ENCODE results near the gene ZMIZ1. TPM values are rescaled to one million over a fixed set of nuclear protein-coding genes. Genes with fewer than 3 reads are reported as not detected.

Gene ZMIZ1
- total and polyA plus RNA-seq, 2 experiments from 2014 or later, result 48.2 to 78.8 TPM

GRCh38 chr10:79125092-79125491 is 56.3 kb downstream of the ZMIZ1 start:
- Histone ChIP-seq H3K36me3 (peaks cover 22% of the 10 kb centered on the region), H3K4me3 (no peak overlapping the region), H3K4me1 (ENCODE audit: low read depth) (peaks cover 36% of the 10 kb centered on the region), H3K27me3 (no peaks in the 10 kb centered on the region), H3K9me3 (ENCODE audit: low read depth) (no peaks in the 10 kb centered on the region), H3K27ac (peak overlapping the region; percentile 99)
- no peak for DNase-seq (ENCODE audit: low read depth in 1 of 2, low spot score in 1 of 2)
- TF ChIP-seq, protein P1, sequence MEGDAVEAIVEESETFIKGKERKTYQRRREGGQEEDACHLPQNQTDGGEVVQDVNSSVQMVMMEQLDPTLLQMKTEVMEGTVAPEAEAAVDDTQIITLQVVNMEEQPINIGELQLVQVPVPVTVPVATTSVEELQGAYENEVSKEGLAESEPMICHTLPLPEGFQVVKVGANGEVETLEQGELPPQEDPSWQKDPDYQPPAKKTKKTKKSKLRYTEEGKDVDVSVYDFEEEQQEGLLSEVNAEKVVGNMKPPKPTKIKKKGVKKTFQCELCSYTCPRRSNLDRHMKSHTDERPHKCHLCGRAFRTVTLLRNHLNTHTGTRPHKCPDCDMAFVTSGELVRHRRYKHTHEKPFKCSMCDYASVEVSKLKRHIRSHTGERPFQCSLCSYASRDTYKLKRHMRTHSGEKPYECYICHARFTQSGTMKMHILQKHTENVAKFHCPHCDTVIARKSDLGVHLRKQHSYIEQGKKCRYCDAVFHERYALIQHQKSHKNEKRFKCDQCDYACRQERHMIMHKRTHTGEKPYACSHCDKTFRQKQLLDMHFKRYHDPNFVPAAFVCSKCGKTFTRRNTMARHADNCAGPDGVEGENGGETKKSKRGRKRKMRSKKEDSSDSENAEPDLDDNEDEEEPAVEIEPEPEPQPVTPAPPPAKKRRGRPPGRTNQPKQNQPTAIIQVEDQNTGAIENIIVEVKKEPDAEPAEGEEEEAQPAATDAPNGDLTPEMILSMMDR (IDR thresholded peaks at IDR 0.05; ENCODE audit: low read depth, low read length), result no peak

- no peak for DNase-seq (ENCODE audit: low read depth in 1 of 2, low spot score in 1 of 2)
- Histone ChIP-seq H3K27ac (peak overlapping the region; percentile 99), H3K36me3 (peaks cover 21% of the 10 kb centered on the region), H3K9me3 (ENCODE audit: low read depth) (no peaks in the 10 kb centered on the region), H3K27me3 (no peaks in the 10 kb centered on the region), H3K4me3 (no peak overlapping the region), H3K4me1 (ENCODE audit: low read depth) (peaks cover 50% of the 10 kb centered on the region)
- TF ChIP-seq, protein P1 (IDR thresholded peaks at IDR 0.05; ENCODE audit: low read depth, low read length), result no peak
These were observed 57.8 kb downstream of the ZMIZ1 start for GRCh38 chr10:79126351-79127080.

DNA sequence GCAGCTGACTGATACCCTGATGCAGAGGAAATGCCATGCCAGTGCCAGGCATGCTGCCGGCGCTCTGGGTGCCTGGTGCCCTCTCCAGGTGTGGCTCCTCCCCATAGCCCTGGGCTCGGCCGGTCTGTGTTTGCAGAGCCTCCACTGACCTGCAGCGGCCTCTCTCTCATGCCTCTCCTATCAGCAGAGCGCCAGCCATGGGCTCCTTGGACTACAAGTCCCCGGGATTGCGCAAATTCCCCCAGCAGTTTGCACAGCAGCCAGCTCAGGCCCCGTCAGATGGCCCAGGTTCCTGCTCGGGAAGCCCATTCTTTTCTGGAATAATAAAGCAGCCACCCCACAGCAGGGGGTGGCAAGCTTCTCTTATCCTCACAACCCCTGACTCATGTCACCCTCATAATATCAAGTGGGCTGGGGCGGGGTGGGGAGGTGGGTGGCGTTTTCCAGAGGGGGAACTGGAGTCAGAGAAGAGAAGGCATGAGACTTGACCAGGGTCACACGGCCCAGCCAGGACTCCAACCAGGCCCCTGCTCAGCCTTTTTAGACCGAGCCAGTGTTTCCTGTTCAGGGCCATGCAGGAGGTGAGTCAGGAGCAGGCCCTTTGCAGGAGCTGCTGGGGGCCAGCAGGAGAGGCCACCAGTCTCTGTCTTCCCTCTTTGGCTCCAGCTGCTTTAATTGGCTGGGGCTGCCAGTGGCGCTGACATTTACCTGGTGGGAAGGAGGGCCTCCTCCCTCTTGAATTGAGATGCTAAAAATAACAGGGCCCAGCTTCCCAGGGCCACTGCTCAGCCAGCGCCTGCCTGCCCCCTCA is 58.6 kb downstream of the ZMIZ1 start:
- peaks cover 21% of the 10 kb centered on the region for H3K36me3 ChIP-seq
- peak; percentile 52 to 93 for DNase-seq (ENCODE audit: low read depth in 1 of 2, low spot score in 1 of 2)
- TF ChIP-seq, protein P1 (IDR thresholded peaks at IDR 0.05; ENCODE audit: low read depth, low read length), result peak; percentile 19
- peak overlapping the region; percentile 99 for H3K27ac ChIP-seq
- peaks cover 58% of the 10 kb centered on the region for H3K4me1 ChIP-seq (ENCODE audit: low read depth)
- H3K9me3 ChIP-seq (ENCODE audit: low read depth), result no peaks in the 10 kb centered on the region
- H3K4me3 ChIP-seq, result no peak overlapping the region
- no peaks in the 10 kb centered on the region for H3K27me3 ChIP-seq

DNA sequence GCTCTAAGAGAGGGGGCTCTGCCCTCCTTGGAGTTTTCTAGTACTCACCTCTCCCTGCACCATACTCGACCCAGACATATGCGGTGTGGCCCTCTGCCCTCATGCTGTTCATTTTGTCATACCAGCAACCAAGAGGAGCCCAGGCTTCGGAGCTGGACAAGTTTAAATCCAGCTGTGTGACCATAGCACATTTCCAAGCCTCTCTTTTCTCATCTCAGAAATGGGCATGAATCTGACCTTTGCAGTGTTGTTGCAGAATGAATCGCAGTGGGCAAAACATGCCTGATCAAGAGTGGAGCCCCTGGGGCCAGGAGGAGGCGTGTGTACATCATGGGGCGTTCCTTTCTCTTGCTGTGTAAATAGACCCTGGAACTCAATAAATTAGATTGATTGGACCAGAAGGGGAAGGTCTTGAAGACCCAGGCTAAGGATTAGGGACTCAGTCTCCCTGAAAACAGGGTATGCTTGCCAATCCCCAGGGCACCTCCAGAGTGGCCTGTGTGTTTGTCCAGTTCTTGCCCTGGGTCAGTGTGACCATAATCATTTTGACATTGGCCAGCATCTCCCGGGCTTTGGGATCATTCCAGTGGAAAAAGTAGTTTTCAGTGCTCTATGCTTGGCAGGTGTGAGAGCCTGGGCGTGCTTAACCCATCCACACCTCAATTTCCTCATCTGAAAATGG is 59.6 kb downstream of the ZMIZ1 start:
- DNase-seq (ENCODE audit: low read depth in 1 of 2, low spot score in 1 of 2), result no peak
- peaks cover 66% of the 10 kb centered on the region for H3K4me1 ChIP-seq (ENCODE audit: low read depth)
- no peak overlapping the region for H3K4me3 ChIP-seq
- peak overlapping the region; percentile 99 for H3K27ac ChIP-seq
- H3K36me3 ChIP-seq, result peaks cover 15% of the 10 kb centered on the region
- TF ChIP-seq, protein P1 (IDR thresholded peaks at IDR 0.05; ENCODE audit: low read depth, low read length), result no peak
- no peaks in the 10 kb centered on the region for H3K9me3 ChIP-seq (ENCODE audit: low read depth)
- H3K27me3 ChIP-seq, result no peaks in the 10 kb centered on the region

GRCh38 chr10:79128923-79129305 is 60.1 kb downstream of the ZMIZ1 start:
- Histone ChIP-seq H3K9me3 (ENCODE audit: low read depth) (no peaks in the 10 kb centered on the region), H3K4me3 (no peak overlapping the region), H3K36me3 (peaks cover 12% of the 10 kb centered on the region), H3K27ac (peak overlapping the region; percentile 99), H3K4me1 (ENCODE audit: low read depth) (peaks cover 72% of the 10 kb centered on the region), H3K27me3 (no peaks in the 10 kb centered on the region)
- DNase-seq (ENCODE audit: low read depth in 1 of 2, low spot score in 1 of 2), result no peak
- TF ChIP-seq, protein P1 (IDR thresholded peaks at IDR 0.05; ENCODE audit: low read depth, low read length), result no peak

All from cardiac muscle cell (in vitro differentiated cells and primary cell).